Measurements from ENCODE around the gene BMPER.
A peak's percentile ranks its signal among the peaks of the same experiment; 100 is the strongest.

DNA sequence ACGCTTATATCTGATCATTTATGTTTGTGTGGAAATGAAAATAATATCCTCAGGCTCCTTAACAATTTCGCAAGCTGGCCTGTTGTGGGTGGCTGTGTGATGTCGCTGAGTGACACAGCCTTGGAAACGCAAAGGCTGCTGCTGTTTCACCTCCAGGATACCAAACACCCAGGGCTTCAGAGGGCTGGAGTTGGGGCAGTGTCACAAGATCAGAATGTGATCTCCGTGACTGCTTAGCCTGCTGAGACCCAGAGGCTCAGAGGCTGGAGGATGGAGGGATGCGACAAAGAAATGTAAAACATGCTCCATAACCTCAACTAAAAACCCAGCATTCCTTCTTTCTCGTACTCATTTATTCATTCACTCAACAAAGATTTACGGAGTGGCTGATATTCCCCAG lies 37.2 kb upstream of the BMPER start:
- no peak for TF ChIP-seq GATA3 (IDR thresholded peaks at IDR 0.05; ENCODE audit: low read depth, low read length)
- 0 out of 2 replicates have a peak, but pooled peaks have one; percentile 11 for TF ChIP-seq GATA2 (IDR thresholded peaks at IDR 0.05; ENCODE audit: low read depth, low read length)

All from SH-SY5Y (cell line).